A549 (cell line): ENCODE results near the gene CHSY3. TPM values are rescaled to one million over a fixed set of nuclear protein-coding genes. Genes with fewer than 3 reads are reported as not detected.

Experiments
- ATAC-seq, 2 experiments: fragments of 200-7000 bp in 1 of 2; fragments of >200 bp in 1 of 2; cut with Nextera tagmentation in 1 of 2; cut with Tn5 transposase in 1 of 2; 3 replicates each; pipeline versions ENCODE4 v1.8.0 to v1.9.1; 2018 to 2020; ENCODE audit warnings: mild to moderate bottlenecking in 1 of 2, moderate library complexity in 1 of 2
- CTCF ChIA-PET: fragments of 300-600 bp; sonication (Branson Sonifier 250); formaldehyde crosslinking; extraction: SDS; loops from one replicate; lab custom pipeline; 2021; ENCODE audit warnings: antibody characterized with exemption, inconsistent platforms; lab: Yijun Ruan, JAX
- POLR2A ChIA-PET: fragments of 350-600 bp; formaldehyde crosslinking; extraction: SDS; loops from one replicate; lab custom pipeline; 2021; ENCODE audit warnings: antibody characterized with exemption, inconsistent platforms; lab: Yijun Ruan, JAX
- DNase-seq, 2 experiments: peaks; one replicate each; pipeline versions ENCODE4 v3.0.0 to v3.0.0-alpha.2; 2011 to 2016; ENCODE audit warnings: low read depth in 1 of 2, low spot score in 1 of 2
- FAIRE-seq: peaks from 2 replicates; lab custom pipeline; 2011; peaks lifted over from hg19 to GRCh38; lab: Jason Lieb, UNC
- H3K27ac ChIP-seq, 2 experiments: fragments of >200 bp; sonication (Bioruptor Twin); formaldehyde crosslinking; 3 replicates each; pipeline ENCODE4 v1.5.1; 2016 to 2017
- H3K4me1 ChIP-seq: fragments of >200 bp; sonication (Bioruptor Twin); formaldehyde crosslinking; 3 replicates; pipeline ENCODE4 v1.6.1; 2016
- H3K4me2 ChIP-seq: fragments of >200 bp; sonication (Bioruptor Twin); formaldehyde crosslinking; 3 replicates; pipeline ENCODE4 v1.6.1; 2016
- H3K4me3 ChIP-seq: fragments of >200 bp; sonication (Bioruptor Twin); formaldehyde crosslinking; 3 replicates; pipeline ENCODE4 v1.5.1; 2016
- H3K9me3 ChIP-seq: fragments of >200 bp; sonication (Bioruptor Twin); formaldehyde crosslinking; 3 replicates; pipeline ENCODE4 v1.6.1; 2016
- ATOH8 ChIP-seq: fragments of 250-450 bp; sonication (Bioruptor Pico); IDR thresholded peaks from 2 replicates; pipeline ENCODE4 v1.5.0; 2020; ENCODE audit warnings: low read depth, mild to moderate bottlenecking, moderate library complexity
- BCL3 ChIP-seq: fragments of >200 bp; sonication (Bioruptor Twin); formaldehyde crosslinking; IDR thresholded peaks from 3 replicates; pipeline ENCODE4 v1.6.1; 2016
- CBX2 ChIP-seq: fragments of 200-600 bp; sonication (generic); IDR thresholded peaks from 2 replicates; pipeline ENCODE4 v1.6.1; 2016; ENCODE audit warnings: low read depth, mild to moderate bottlenecking, borderline replicate concordance
- CEBPB ChIP-seq, 2 experiments: fragments of >200 bp in 1 of 2; sonication (Bioruptor Twin) in 1 of 2; formaldehyde crosslinking in 1 of 2; IDR thresholded peaks; 2 replicates each; pipeline ENCODE4 v1.6.1; 2012 to 2016
- CHD4 ChIP-seq: fragments of 200-600 bp; sonication (generic); IDR thresholded peaks from 2 replicates; pipeline ENCODE4 v1.6.1; 2016; ENCODE audit warnings: antibody characterized with exemption, mild to moderate bottlenecking, borderline replicate concordance
- CTCF ChIP-seq: fragments of >200 bp; sonication (Bioruptor Twin); formaldehyde crosslinking; IDR thresholded peaks from 3 replicates; pipeline ENCODE4 v1.5.1; 2016
- EHMT2 ChIP-seq: fragments of 200-600 bp; sonication (generic); IDR thresholded peaks from 2 replicates; pipeline ENCODE4 v1.6.1; 2016; ENCODE audit warnings: antibody characterized with exemption, low read depth, mild to moderate bottlenecking, moderate library complexity
- EP300 ChIP-seq, 2 experiments: fragments of >200 bp; sonication (Bioruptor Twin); formaldehyde crosslinking; IDR thresholded peaks; 2 replicates in 1 of 2; 3 replicates in 1 of 2; pipeline ENCODE4 v1.6.1; 2016 to 2017
- ESRRA ChIP-seq: fragments of 150-350 bp; IDR thresholded peaks from 2 replicates; pipeline ENCODE4 v1.6.1; 2014; ENCODE audit warnings: mild to moderate bottlenecking, low read length, borderline replicate concordance
- HDAC2 ChIP-seq: fragments of 200-600 bp; sonication (generic); IDR thresholded peaks from 2 replicates; pipeline ENCODE4 v1.6.1; 2016
- HOXB5 ChIP-seq: fragments of 250-450 bp; sonication (Bioruptor Pico); IDR thresholded peaks from 2 replicates; pipeline ENCODE4 v1.5.0; 2020; ENCODE audit warnings: mild to moderate bottlenecking, moderate library complexity
- KDM5A ChIP-seq: fragments of 200-600 bp; sonication (generic); IDR thresholded peaks from 2 replicates; pipeline ENCODE4 v1.6.1; 2016; ENCODE audit warnings: antibody characterized with exemption, mild to moderate bottlenecking
- MAFK ChIP-seq: fragments of 450-650 bp; IDR thresholded peaks from 2 replicates; pipeline ENCODE4 v1.6.1; 2014; ENCODE audit not compliant: partially characterized antibody
- MAX ChIP-seq: IDR thresholded peaks from 2 replicates; pipeline ENCODE4 v1.6.1; 2012
- MAZ ChIP-seq: fragments of 150-350 bp; IDR thresholded peaks from 2 replicates; pipeline ENCODE4 v1.6.1; 2014; ENCODE audit warnings: antibody characterized with exemption, low read depth, low read length, borderline replicate concordance
- PHF8 ChIP-seq: fragments of 200-600 bp; sonication (generic); IDR thresholded peaks from 2 replicates; pipeline ENCODE4 v1.6.1; 2016; ENCODE audit warnings: low read depth, mild to moderate bottlenecking, antibody characterized with exemption, moderate library complexity, borderline replicate concordance
- POLR2AphosphoS2 ChIP-seq: conservative IDR thresholded peaks from 2 replicates; pipeline ENCODE4 v1.6.1; 2012; ENCODE audit warnings: low read length, improper control_type of control experiment, inconsistent platforms
- REST ChIP-seq: fragments of 200-600 bp; sonication (generic); IDR thresholded peaks from 2 replicates; pipeline ENCODE4 v1.6.1; 2016; ENCODE audit warnings: antibody characterized with exemption, mild to moderate bottlenecking, moderate library complexity
- SMC3 ChIP-seq: fragments of >200 bp; sonication (Bioruptor Twin); formaldehyde crosslinking; IDR thresholded peaks from 3 replicates; pipeline ENCODE4 v1.6.1; 2018; ENCODE audit warnings: inconsistent platforms
- WGBS: methylation state at CpG from one replicate; pipeline ENCODE4 v1.1.6; 2017; ENCODE audit errors: missing lambda C conversion rate; 5-methylcytosine and 5-hydroxymethylcytosine counted together
- polyA plus RNA-seq, 4 experiments: library from polyadenylated mRNA; depleted of rRNA in 3 of 4; stranded (reverse); fragments of >200 nt; fragmentation: RNase III in 1 of 4; extraction: RNeasy Plus Mini Kit Qiagen cat#74134 plus additional on column Dnase treatment in 1 of 4; gene quantifications; 2 replicates in 3 of 4; 3 replicates in 1 of 4; pipeline ENCODE4 v1.2.3, GENCODE V29; 2011 to 2017

CHSY3 gene
- polyA plus RNA-seq, 2 of the 4 experiments (the other 2 are of a cell fraction): 0.06 to 0.12 TPM

GRCh38 chr5:130021000-130021399 is 116.7 kb downstream of the CHSY3 start:
- no peak overlapping the region for H3K4me2 ChIP-seq
- no peak for FAIRE-seq
- H3K4me3 ChIP-seq: no peak overlapping the region
- ChIA-PET CTCF (no interaction called here), POLR2A (no interaction called here)
- no peaks in the 10 kb centered on the region for H3K9me3 ChIP-seq
- no peak for TF ChIP-seq CHD4
- TF ChIP-seq ATOH8 (CRISPR knock-in tag): no peak
- no peak for TF ChIP-seq MAZ
- peak; percentile 79 for TF ChIP-seq MAFK
- no peak for TF ChIP-seq CBX2
- no peak for TF ChIP-seq PHF8
- no peaks in the 10 kb centered on the region for H3K4me1 ChIP-seq
- H3K27ac ChIP-seq: no peak overlapping the region
- ATAC-seq: no peak
- DNase-seq: no peak

GRCh38 chr5:130021876-130022275 is 117.6 kb downstream of the CHSY3 start:
- 44% methylated on average over 4 of the region's 4 CpGs for WGBS
- TF ChIP-seq HOXB5 (CRISPR knock-in tag): no peak
- no peak for TF ChIP-seq ESRRA
- TF ChIP-seq EHMT2: no peak
- TF ChIP-seq SMC3: no peak
- no peak for TF ChIP-seq HDAC2
- no peak for TF ChIP-seq CEBPB (IDR thresholded peaks at IDR 0.05)
- Histone ChIP-seq H3K9me3 (no peaks in the 10 kb centered on the region), H3K4me3 (no peak overlapping the region), H3K4me1 (no peaks in the 10 kb centered on the region), H3K27ac (no peak overlapping the region), H3K4me2 (no peak overlapping the region)
- ChIA-PET POLR2A (no interaction called here), CTCF (no interaction called here)
- DNase-seq (no peak), FAIRE-seq (no peak), ATAC-seq (no peak)

GRCh38 chr5:130023604-130024003 is 119.3 kb downstream of the CHSY3 start:
- POLR2A ChIA-PET: no interaction called here
- no peak for ATAC-seq
- Histone ChIP-seq H3K4me3 (no peak overlapping the region), H3K4me1 (no peaks in the 10 kb centered on the region)
- TF ChIP-seq REST: no peak
- no peak for TF ChIP-seq KDM5A
- TF ChIP-seq POLR2AphosphoS2: no peak
- no peak for TF ChIP-seq CTCF
- TF ChIP-seq EHMT2: no peak
- no peak for TF ChIP-seq BCL3
- no peak for TF ChIP-seq EP300 (IDR thresholded peaks at IDR 0.05)
- TF ChIP-seq MAX: no peak
- TF ChIP-seq, all 56 proteins: peak for 0
- DNase-seq: no peak
- Histone ChIP-seq H3K9me3 (no peaks in the 10 kb centered on the region), H3K4me2 (no peak overlapping the region), H3K27ac (no peak overlapping the region)
- peak; percentile 36 for FAIRE-seq
- WGBS: 52% methylated on average over 3 of the region's 3 CpGs
- CTCF ChIA-PET: no interaction called here
